Muscle layer of colon (tissue), 2 donors: ENCODE measurements around the gene RNPEPL1.

Source experiments
- H3K27ac ChIP-seq: one replicate; pipeline ENCODE4 v1.7.0; 2013; ENCODE audit warnings: low read depth, mild to moderate bottlenecking, low read length, moderate library complexity
- H3K27me3 ChIP-seq, 2 donors: one replicate each; pipeline ENCODE4 v1.7.0; 2013; ENCODE audit warnings: low read length in 2 of 2, mild to moderate bottlenecking in 2 of 2; ENCODE audit not compliant: insufficient read depth in 2 of 2, control insufficient read depth in 1 of 2
- H3K36me3 ChIP-seq: one replicate; pipeline ENCODE4 v1.7.0; 2013; ENCODE audit warnings: mild to moderate bottlenecking, low read length; ENCODE audit not compliant: insufficient read depth
- H3K4me1 ChIP-seq: one replicate; pipeline ENCODE4 v1.7.0; 2013; ENCODE audit warnings: mild to moderate bottlenecking, low read length; ENCODE audit not compliant: insufficient read depth
- H3K4me3 ChIP-seq, 2 donors: one replicate each; pipeline ENCODE4 v1.7.0; 2013; ENCODE audit warnings: low read length in 2 of 2, low read depth in 1 of 2, mild to moderate bottlenecking in 1 of 2, moderate library complexity in 1 of 2
- H3K9ac ChIP-seq: one replicate; pipeline ENCODE4 v1.7.0; 2013; ENCODE audit warnings: low read length
- H3K9me3 ChIP-seq: one replicate; pipeline ENCODE4 v1.7.0; 2013; ENCODE audit warnings: mild to moderate bottlenecking, low read length
- donor health status: abdominal sarcoma.
- donor health status: Adenocarcinoma of cecum.

RNPEPL1 gene

DNA sequence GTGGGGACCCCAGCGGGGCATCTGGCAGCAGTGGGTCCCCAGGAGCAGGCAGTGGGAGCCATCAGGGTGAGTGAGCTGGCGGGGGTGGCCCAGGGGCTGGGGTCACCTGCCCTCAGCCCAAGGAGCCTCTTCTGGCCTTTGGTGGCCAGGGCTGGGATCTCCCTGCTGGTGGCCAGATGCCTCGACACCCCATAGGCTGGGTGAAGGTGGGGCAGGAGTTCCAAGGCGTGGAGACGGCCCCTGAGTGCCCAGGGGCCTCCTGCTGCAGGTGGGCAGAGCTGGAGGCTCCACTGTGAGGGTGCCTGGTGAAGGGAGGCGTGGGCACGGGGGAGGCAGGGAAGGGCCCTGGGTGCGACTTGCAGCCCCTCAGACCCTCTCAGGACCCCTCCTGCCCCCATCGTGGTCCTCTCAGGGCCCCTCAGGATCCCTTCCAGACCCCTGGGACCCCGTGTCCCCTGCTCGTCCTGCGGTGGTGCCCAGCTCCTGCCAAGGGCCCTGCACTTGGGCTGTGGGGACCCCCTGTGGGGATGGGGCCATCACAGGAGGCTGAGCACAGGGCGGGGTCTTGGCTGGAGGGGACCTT lies 52.0 kb downstream of the RNPEPL1 start:
- Histone ChIP-seq H3K27me3 (no peaks in the 10 kb centered on the region), H3K4me1 (no peaks in the 10 kb centered on the region), H3K36me3 (no peaks in the 10 kb centered on the region), H3K4me3 (no peak overlapping the region), H3K9ac (no peak overlapping the region), H3K9me3 (no peaks in the 10 kb centered on the region), H3K27ac (no peak overlapping the region)

DNA sequence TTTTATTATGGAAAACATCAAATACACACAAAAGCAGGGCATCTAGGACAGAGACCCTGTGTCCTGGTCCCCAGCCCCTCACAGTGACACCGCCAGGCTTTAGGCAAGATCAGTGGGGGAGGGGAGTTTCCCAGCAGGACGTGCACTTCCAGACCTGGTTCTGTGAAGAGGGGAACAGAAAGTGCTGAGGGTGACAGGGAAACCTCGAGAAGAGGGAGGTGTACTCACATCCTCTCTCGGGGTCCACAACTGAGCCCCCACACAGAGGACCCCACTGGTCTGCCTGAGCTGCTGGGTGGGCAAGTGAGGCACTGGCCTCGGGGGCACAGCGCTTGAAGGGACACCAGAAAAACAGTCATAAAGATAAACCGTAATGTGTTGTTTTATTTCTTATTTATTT lies 52.6 kb downstream of the RNPEPL1 start:
- Histone ChIP-seq H3K4me3 (no peak overlapping the region), H3K4me1 (no peaks in the 10 kb centered on the region), H3K27me3 (no peaks in the 10 kb centered on the region), H3K27ac (no peak overlapping the region), H3K9me3 (no peaks in the 10 kb centered on the region), H3K36me3 (no peaks in the 10 kb centered on the region), H3K9ac (no peak overlapping the region)

DNA sequence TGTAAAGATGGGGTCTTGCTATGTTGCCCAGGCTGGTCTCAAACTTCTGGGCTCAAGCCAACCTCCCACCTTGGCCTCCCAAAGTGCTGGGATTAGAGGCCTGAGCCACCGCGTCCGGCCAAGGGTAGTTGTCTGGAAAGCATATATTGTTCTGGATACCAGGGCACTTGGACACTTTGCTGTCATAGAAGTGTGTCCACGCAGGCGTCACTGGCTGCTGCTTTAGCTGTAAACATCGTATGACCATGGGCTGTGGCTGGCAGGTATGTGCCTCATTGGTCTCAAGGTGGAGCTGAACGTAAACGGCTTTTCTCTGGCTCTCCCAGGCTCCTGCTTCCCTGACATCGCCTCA lies 53.8 kb downstream of the RNPEPL1 start:
- H3K27ac ChIP-seq = no peak overlapping the region
- H3K4me1 ChIP-seq = no peaks in the 10 kb centered on the region
- H3K36me3 ChIP-seq = no peaks in the 10 kb centered on the region

DNA sequence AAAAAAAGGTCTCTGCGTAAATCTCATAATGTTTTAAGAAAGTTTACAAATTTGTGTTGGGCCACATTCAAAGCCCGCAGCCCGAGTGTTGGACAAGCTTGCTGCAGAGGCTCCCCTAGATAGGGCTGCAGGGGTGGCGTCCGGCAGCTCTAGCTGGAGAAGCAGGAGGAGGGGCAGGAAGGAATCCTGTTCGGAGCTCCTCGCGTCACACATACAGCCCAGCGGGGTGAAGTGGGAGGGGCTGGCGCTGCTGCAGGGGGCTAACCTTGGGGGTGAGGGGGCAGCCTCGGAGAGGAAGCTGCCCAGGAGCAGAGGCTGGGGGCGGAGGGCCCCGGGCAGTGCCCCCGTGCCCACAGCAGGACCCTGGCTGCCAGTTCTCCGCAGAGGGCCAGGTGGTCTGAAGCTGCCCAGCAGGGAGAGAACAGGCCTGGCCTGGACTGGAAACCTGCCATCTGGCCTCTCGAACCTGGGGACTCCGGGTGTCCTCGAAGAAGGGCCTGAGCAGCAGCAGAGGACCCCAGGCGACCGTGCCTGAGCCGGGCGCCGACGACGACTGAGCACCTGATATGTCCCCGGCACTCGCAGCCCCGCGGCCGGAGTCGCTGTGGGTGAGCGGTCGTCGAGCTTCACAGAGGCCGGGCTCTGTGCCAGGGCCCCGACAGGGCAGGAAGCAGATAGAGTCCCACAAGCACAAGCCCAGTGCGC lies 54.4 kb downstream of the RNPEPL1 start:
- no peaks in the 10 kb centered on the region for H3K4me1 ChIP-seq
- H3K9ac ChIP-seq = no peak overlapping the region
- no peaks in the 10 kb centered on the region for H3K36me3 ChIP-seq
- H3K27ac ChIP-seq = no peak overlapping the region
- no peak overlapping the region for H3K4me3 ChIP-seq
- H3K27me3 ChIP-seq = no peaks in the 10 kb centered on the region
- H3K9me3 ChIP-seq = no peaks in the 10 kb centered on the region

More for the DNA sequence above, 53.8 kb downstream of the RNPEPL1 start:
- Histone ChIP-seq H3K9ac (no peak overlapping the region), H3K9me3 (no peaks in the 10 kb centered on the region), H3K27me3 (no peaks in the 10 kb centered on the region), H3K4me3 (no peak overlapping the region)

DNA sequence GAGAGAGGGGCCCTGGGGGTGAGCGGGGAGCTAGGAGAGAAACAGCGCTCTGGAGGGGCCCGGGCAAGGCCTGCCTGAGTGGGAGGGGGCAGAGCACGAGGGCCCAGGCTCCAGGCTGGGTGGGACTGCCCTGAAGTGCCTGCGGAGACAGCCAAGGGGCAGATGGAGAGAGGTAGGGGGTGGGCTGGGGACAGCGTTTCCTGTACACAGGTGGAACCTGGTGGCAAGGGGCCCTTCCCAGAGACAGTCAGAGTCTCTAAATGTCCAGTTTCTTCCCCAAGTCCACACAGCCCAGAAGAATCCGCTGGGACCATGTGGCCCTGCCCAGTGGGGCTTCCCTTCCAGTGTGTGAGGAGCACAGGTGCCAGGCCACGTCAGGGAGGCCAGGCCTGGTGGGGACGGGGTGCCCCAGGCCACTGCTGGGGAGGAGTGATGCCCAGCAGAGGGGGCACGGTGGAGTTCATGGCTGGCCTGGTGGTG lies 55.3 kb downstream of the RNPEPL1 start:
- Histone ChIP-seq H3K27ac (no peak overlapping the region), H3K4me3 (no peak overlapping the region), H3K4me1 (no peaks in the 10 kb centered on the region)

DNA sequence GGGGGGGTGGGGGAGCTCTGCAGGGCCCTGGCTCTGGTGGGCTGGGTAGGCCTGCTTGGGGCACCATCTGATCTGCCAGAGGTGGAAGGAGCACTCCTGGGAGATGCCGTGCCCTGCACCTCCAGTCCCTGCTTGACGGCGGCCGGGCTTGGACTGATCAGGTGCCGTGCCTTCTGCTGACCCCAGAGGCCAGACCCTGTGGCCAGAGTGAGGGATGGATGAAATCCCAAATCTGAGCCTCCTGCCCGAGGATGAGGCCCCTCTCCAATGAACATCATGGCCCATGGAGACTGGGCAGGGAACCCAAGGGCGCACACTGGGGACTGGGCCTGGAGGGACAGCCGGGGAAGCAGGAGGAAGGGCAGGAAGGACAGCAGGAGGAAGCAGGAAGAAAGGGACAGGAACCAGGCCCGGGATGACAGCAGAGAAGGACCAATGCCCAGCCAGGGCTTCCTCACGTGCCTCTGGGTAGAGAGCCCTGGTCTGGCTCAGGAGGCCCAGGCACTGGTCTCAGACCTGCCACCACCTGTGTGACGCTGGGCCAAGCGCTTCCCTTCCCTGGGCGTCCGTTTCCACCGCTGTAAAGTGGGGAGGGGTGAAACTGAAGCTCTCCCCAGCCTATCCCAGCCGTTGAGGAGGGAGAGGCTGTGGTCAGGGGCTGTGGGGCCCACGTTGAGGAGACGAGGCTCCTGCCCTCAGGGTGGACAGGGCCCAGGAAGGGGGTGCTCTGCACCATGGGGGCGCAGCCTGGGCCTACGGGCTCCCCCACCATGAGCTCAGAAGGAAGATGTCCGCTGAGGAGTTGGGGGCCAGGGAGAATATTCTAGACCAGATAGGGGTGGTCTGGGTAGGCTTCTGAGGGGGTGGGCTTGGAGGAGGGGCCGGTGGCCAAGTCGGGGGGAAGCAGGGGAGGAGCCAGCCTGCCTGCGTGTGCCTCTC lies 56.0 kb downstream of the RNPEPL1 start:
- Histone ChIP-seq H3K9ac (no peak overlapping the region), H3K4me1 (no peaks in the 10 kb centered on the region), H3K4me3 (no peak overlapping the region), H3K27me3 (no peaks in the 10 kb centered on the region), H3K36me3 (no peaks in the 10 kb centered on the region), H3K9me3 (no peaks in the 10 kb centered on the region), H3K27ac (no peak overlapping the region)

More for the DNA sequence above, 55.3 kb downstream of the RNPEPL1 start:
- H3K27me3 ChIP-seq = no peaks in the 10 kb centered on the region
- H3K9me3 ChIP-seq = no peaks in the 10 kb centered on the region
- H3K9ac ChIP-seq = no peak overlapping the region
- no peaks in the 10 kb centered on the region for H3K36me3 ChIP-seq

DNA sequence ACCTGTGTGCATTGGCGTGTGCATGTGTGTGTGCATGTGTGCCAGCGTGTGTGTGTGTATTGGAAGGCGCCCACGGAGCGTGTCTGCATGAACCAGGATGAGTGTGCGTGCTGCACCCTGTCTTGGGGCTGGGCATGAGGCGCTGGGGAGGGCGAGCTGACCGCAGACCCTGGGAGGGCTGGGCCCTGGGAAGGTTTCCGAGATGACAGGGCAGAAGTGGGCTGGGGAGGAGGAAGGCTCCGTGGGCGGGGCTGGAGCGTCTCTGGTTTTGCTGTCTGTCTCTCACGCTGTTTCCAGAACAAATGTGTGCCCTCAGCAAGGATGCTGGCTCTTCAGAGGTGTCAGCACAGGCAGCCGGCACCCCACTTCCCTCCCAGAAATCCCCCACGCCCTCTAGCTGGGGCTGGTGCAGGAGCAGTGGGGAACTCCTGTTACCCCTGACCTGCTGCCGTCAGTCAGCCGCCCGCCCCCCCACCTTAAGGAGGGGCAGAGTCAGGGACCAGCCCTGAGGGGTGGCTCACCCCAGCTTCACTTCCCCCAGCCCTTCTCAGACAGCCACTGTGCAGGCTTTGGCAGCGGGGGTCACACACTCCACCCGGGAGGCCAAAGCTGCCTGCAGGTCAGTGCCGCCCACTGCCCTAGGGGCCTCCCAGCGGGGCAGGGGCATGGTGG lies 56.8 kb downstream of the RNPEPL1 start, which contains the start of gene GPR35:
TSS of gene GPR35 (plus strand) at position 531 of the 672 bp plus-strand sequence. CDS start 4,473 bp downstream, outside the sequence.
- Histone ChIP-seq H3K9ac (no peak within 1 kb of the TSS), H3K27ac (no peak within 1 kb of the TSS)

DNA sequence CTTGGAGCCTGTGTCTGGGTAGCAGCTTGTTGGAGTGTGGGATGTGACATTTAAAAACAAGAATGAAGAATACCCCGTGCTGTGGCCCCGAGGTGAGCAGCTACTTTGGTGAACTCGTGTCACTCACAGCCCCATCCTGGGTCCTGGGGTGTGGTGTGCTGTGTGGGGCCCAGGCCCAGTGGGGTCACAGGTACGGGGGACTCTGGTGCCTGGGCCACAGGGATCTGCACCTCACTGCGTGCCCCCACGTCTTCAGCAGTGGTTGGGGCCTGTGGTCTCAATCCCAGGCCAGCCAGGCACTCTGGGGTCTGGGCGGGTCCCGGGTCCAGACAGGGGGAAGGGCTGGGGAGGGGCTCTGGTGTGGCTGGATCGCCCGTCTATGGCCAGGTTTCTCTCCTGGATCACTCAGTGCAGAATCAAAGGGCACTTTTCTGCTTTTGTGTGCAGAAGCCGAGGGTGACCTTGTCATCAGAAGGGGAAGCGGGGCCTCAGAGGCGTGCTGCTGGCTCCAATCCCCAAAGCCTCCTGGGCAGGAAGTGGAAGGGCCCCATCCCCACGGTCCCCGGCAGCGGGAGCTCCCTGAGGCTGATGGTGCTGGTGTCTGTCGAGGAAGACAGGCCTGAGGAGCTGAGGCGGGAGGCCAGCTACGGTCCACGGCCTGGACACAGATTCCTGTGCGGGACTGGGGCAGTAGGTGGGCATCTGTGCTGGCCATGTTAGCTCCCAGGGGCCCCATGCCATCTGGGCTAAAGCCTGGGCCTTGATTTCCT lies 58.4 kb downstream of the RNPEPL1 start:
- H3K4me3 ChIP-seq = no peak overlapping the region
- H3K27me3 ChIP-seq = no peaks in the 10 kb centered on the region
- no peaks in the 10 kb centered on the region for H3K4me1 ChIP-seq
- no peaks in the 10 kb centered on the region for H3K9me3 ChIP-seq
- H3K9ac ChIP-seq = no peak overlapping the region
- H3K27ac ChIP-seq = no peak overlapping the region
- no peaks in the 10 kb centered on the region for H3K36me3 ChIP-seq

More for the DNA sequence above, 56.8 kb downstream of the RNPEPL1 start, which contains the start of gene GPR35:
- H3K27me3 ChIP-seq = no peaks in the 10 kb centered on the region
- H3K9me3 ChIP-seq = no peaks in the 10 kb centered on the region
- no peak within 1 kb of the TSS for H3K4me3 ChIP-seq
- H3K36me3 ChIP-seq = no peaks in the 10 kb centered on the region
- H3K4me1 ChIP-seq = no peaks in the 10 kb centered on the region

DNA sequence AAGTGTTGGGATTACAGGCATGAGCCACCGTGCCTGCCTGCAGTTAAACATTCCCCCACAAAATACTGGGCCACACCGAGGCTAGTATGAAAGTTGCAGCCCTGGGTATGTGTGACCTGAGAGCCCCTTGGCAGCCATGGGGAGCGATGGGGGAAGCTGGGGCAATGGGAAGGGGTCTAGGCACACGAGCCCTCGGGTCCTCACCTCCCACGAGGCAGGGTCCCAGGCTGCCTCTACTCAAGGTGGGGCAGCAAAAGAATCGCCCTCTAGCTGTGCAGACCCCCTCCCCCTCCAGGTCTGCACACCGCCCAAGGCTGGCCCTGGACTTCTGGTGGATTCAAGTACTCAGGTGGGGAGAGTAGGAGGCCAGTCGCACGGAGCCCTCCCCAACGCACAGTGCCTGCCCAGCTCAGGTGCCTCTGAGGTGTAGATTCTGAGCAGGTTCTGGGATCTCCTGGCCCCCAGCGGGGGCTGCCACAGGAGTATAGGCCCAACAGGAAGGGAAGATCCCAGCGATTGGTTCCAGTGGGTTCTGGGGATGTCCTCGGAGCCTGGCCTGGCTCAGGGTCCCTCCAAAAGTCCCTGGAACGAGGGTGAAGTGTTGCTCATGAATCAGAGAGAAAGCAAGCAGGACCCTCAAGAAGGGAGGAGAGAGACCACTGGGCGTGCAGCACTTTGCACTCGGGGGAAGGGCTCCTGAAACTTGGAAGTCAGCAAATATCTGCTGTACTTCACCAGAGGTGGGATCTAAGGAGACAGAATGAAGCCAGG lies 59.6 kb downstream of the RNPEPL1 start:
- Histone ChIP-seq H3K36me3 (no peaks in the 10 kb centered on the region), H3K4me3 (no peak overlapping the region), H3K9ac (no peak overlapping the region)

DNA sequence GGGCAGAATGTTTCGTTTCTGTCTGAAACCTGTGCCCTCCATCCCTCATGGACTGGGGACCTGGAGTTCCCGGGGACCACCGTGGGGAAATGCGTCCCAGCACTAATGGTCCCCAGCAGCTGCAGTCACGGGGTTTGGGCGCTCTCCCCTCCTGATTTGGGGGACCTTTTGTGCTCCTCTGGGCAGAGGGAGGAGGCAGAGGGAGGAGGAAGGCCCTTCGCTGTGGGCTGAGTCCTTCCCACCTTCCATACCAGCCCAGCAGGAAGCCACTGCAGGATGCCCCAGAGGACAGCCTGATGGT lies 60.2 kb downstream of the RNPEPL1 start:
- Histone ChIP-seq H3K4me3 (no peak overlapping the region), H3K27ac (no peak overlapping the region), H3K36me3 (no peaks in the 10 kb centered on the region), H3K9ac (no peak overlapping the region), H3K27me3 (no peaks in the 10 kb centered on the region), H3K4me1 (no peaks in the 10 kb centered on the region), H3K9me3 (no peaks in the 10 kb centered on the region)

More for the DNA sequence above, 59.6 kb downstream of the RNPEPL1 start:
- Histone ChIP-seq H3K9me3 (no peaks in the 10 kb centered on the region), H3K4me1 (no peaks in the 10 kb centered on the region), H3K27me3 (no peaks in the 10 kb centered on the region), H3K27ac (no peak overlapping the region)
